SKM-1 treated with dmso at 0.1 percent for 144 hours (cell line): ENCODE measurements around the gene ATP13A2.
A peak's percentile ranks its signal among the peaks of the same experiment; 100 is the strongest.

Experiments
- DNase-seq: peaks from one replicate; lab custom pipeline; 2025; ENCODE audit not compliant: unreplicated experiment; lab: John Stamatoyannopoulos, UW

Gene ATP13A2

GRCh38 chr1:17030206-17030605 lies 18.5 kb upstream of the ATP13A2 start:
- DNase-seq: no peak

GRCh38 chr1:17028662-17029188 lies 17.0 kb upstream of the ATP13A2 start:
- DNase-seq: no peak

DNA sequence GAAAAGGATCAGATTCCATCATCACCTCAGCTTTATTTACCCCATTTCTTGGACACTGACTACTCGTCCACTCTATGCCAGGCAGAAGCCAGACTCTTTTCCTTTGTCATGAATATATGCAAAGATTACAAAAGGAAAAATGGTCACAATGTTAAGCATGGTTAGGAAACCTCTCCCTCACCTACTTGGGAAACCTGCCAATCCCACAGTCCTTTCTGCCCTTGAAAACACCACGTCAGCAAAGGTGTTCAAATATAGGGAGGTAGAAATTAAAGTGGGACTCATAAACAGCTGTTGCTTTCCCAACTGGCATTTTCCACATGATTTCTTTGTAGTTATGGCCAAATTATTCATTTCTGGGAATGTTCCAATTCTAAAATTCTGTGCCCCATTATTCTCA lies 16.2 kb upstream of the ATP13A2 start:
- DNase-seq: no peak

DNA sequence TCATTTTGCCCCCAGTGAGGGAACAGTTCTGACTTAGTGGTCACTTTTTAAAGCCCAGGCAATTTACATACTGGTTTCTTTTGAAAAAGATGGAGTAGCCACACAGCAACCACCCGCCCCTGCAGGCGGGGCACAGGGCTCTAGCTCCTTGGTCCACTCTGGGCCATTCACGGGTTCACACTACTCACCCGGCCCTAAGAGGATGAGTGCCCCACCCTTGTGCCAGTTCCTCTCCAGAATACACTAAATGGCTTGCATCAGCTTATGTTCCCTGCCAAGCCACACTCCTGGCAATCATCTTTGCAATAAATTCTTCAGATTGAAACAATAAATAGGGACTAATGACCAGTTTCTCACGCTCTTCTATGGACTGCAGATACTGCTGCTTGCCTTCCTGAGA lies 15.7 kb upstream of the ATP13A2 start:
- no peak for DNase-seq

DNA sequence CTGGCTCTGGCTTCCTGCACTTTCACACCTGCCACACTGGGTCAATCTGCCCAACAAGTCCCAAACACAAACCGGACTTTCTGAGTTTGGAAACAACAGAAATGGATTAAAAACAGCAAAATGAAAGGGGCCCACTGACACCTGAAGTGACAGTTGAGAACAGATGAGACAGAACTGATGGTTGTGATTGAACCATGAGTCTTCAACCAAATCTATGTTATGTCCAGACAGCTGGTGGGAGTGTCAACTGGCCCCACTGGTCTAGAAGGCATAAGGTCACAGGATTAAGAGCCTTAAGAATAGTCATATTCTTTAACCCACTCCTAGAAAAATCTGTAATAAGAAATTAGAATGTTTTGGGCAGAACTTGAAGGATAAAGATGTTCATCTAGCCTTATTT lies 13.0 kb upstream of the ATP13A2 start:
- no peak for DNase-seq

DNA sequence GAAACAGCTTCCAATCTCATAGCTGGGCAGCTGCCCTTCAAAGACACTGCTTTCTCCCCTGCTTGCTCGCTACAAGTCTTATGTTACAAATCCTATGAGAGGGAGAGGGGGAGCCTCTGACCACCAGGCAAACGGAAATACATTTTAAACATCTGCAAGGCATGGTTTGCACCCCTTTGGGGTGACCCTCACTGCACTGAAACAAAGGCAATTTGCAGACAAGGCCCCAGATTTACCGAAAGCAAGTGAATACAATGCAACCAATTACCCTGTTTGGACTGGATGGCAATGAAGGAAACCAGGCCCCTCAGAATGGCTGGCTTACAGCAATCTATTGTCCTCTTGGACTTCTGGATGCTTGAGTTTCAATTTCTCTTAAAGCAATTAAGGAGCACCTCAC lies 11.8 kb upstream of the ATP13A2 start:
- DNase-seq: no peak

- DNase-seq: peak; percentile 65
These were observed 11.4 kb upstream of the ATP13A2 start for GRCh38 chr1:17023102-17023501.

DNA sequence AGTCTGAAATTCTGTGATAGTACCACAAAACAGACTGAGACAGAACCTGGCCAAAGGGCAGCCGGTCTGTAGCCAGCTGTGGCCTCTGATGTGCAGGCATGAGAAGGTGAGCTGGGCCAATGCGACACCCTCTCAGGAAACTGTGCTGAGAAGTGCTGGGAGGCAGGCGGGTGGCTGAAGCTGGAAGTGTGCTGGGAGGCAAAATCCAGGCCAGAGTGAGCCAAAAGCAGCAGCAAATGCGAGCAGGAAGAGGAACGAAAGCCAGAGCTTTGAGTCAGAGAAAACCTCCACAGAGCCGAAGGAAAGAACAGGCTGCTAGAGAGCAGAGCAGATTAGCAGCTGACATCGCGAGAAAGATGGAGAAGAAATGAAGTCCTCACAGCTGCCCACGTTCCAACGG lies 10.2 kb upstream of the ATP13A2 start:
- DNase-seq: no peak

- no peak for DNase-seq
These were observed 8.8 kb upstream of the ATP13A2 start for GRCh38 chr1:17020502-17020901.

DNA sequence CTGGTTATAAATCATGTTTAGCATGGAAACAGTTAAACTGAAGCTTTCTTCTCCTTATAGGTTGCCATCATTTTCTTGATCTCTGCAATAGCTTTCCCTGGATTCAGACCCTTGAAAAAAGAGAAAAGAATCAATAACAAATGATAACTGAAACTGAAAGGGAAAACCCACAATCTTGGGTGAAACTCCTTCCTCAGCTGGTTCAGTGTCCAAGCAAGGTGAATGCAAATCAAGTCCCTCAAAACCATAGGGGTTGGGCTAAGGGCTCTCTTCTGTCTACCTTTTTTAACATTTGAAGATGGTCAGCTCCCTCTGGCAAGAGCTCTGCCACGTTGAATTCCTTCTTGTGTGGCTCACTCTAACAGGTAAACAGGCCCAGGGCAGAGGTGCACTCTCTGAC lies 7.1 kb upstream of the ATP13A2 start:
- no peak for DNase-seq

- no peak for DNase-seq
These were observed 5.7 kb upstream of the ATP13A2 start for GRCh38 chr1:17017435-17017834.

DNA sequence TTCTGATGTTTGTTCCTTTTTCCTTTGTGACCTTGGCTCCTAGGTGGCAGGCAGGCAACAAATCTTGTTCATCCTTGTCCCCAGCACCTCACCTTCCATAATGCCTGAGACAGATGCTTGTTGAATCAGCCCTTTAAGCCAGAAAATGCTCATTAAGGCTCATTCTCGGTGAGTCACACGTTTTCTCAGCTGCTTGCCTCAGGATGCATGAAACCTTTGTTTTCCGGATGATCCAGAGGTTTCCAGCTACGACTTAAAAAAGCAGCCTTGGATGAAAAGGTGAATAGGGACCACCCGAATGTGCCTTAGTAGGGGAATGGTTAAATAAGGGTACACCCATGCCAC lies 4.6 kb upstream of the ATP13A2 start:
- DNase-seq: no peak

GRCh38 chr1:17014671-17015567 lies 3.2 kb upstream of the ATP13A2 start:
- no peak for DNase-seq

DNA sequence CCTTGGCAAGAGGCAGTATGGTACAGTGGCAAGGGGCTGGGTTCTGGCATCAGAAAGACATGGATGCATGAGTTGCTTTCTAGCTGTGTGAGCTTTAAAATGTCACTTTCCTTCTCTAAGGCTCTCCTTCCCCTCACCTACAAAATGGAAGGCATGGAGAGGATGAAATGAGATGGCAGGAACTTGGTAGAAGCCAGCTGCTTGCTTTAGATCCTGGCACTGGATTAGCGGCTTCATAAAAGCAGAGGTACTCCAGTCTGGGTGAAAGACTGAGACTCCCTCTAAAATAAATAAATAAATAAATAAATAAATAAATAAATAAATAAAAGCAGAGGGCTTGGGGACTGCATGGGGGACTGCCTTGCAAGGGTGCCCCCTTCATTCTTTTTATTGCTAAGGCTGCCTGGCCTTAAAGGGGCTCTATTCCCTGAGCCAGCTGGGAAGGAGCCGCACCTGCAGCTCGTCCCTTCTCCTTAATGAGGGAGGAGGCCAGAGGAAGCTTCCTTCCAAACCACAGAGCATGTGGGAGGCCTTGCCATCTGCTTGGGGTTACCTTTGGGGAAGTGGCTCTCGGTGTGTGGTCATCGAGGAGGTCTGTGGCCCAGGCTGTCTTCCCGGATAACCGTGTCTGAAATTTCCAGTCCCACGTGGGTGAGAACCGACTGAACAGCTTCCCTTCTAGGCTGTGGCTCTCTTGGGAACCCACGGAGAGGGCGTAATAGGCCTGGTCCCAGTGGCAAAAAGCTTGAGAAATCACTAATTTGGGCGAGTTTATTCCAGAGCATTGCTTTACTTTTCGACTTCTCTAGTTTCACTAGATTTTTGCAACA lies 2.0 kb upstream of the ATP13A2 start:
- DNase-seq: peak; percentile 93

DNA sequence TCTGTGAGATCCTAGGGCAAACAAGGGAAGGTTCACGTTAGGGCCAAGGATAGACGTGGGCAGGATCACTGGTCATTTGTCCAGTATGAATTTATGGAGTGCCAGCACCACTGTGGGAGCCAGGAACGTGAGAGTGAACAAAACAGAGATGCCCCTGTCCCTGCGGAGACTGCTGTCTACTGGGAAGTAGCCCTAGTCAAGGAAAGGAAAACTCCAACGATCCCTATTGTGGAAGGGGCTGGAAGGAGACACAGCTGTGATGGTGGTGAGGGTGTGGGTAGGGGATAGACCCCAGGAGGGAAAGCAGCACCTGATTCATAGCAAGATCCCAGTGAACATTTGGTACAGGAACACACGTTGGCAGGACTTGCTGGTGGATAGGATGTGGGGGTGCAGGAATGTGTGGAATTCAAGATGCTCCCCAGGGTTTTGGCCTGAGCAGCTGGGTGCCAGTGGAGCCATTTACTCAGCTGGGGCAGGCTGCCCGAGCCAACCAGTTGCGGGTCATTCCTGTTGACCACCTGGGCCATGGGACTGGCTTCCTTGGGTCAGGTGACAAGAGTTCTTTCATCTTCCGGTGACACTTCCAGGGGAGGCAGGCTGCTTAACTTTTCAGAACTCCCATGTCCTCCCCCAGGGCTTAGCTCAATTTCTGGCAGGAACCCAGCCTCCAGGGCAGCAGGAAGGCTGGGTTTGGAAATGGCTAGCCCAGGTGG lies 1.2 kb upstream of the ATP13A2 start:
- no peak for DNase-seq

GRCh38 chr1:17011092-17011438 lies 663 bp downstream of the ATP13A2 start:
- no peak for DNase-seq

DNA sequence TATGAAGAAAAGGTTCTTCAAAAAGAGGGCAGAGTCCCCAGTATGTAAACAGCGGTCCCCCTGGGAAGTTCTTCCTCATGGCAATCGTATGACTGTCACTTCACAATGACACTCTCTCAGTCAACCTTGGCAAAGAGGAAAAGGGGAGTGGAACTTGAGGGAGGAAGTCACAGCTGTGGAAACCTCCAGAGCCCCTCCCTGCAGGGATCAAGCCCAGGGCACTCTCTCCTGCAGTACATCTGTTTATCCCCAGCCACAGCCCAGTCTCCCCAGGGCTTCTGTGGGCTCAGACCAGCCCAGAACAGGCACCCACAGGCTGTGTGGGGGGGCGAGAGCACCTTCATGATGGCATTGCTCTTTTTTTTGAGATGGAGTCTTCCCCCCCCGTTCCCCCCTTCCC lies 2.0 kb downstream of the ATP13A2 start:
- DNase-seq: peak; percentile 43

GRCh38 chr1:17008208-17008855 lies 3.4 kb downstream of the ATP13A2 start:
- DNase-seq: no peak

DNA sequence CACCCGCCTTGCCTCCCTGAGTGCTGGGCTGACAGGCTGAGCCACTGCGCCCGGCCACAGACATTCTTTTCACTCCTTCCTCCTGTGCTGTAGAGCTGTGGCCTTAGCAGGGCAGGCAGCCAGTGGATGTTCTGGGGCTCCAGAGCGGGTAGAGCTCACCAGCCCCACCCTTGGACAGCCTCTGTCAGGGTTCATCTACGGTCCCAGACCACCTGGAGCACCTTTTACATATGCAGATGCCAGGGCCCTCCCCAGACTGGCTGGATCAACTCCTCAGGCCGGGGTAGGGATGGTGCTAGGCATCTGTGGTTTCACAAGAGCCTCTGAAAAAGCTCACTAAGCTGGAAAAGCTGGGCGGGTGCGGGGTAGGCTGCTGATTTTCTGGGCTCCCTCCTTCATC lies 4.6 kb downstream of the ATP13A2 start:
- DNase-seq: no peak

DNA sequence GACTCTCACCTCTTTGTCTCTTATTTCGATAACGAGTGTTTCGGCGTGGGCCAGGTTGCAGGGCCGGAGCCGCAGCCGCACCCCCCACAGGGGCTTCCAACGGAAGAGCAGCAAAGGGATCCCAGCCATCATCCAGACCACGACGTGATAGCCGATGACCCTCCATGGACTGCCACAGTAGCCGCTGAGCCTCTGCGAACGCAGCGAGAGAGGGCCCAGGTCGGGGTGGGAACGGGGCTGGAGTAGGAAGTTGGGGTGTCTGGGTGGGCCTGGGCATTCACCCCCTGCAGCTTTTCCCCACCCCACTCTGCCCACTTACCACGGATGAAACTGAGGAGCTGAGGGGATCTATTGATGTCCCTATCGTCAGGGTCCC lies 6.4 kb downstream of the ATP13A2 start:
- DNase-seq: no peak
